Heart right ventricle (tissue), 16 donors: Measurements from ENCODE around the gene MIX23. TPM values are rescaled to one million over a fixed set of nuclear protein-coding genes. Genes with fewer than 3 reads are reported as not detected.

ENCODE experiments used
- ATAC-seq, 8 donors: fragments of 200-7000 bp; cut with Tn5 transposase; one replicate each; pipeline ENCODE4 v1.9.1; 2020; ENCODE audit warnings: mild to moderate bottlenecking in 8 of 8, moderate library complexity in 8 of 8, moderate number of reproducible peaks in 1 of 8
- DNase-seq, 2 donors: peaks; one replicate each; pipeline ENCODE4 v3.0.0-alpha.2; 2020
- H3K27ac ChIP-seq, 10 donors: fragments of 200-600 bp; sonication (generic) in 2 of 10; one replicate each; pipeline versions ENCODE4 v1.5.0 to v1.8.0; 2020 to 2022; ENCODE audit warnings: mild to moderate bottlenecking in 3 of 10
- H3K27me3 ChIP-seq, 7 donors: fragments of 200-600 bp; one replicate each; pipeline ENCODE4 v1.8.0; 2021 to 2022; ENCODE audit warnings: mild to moderate bottlenecking in 2 of 7
- H3K36me3 ChIP-seq, 9 donors: fragments of 200-600 bp; sonication (generic) in 1 of 9; one replicate each; pipeline versions ENCODE4 v1.5.0 to v1.8.0; 2020 to 2022; ENCODE audit warnings: mild to moderate bottlenecking in 2 of 9
- H3K4me1 ChIP-seq, 9 donors: fragments of 200-600 bp; sonication (generic) in 1 of 9; one replicate each; pipeline versions ENCODE4 v1.5.0 to v1.8.0; 2020 to 2022; ENCODE audit warnings: mild to moderate bottlenecking in 4 of 9
- H3K4me3 ChIP-seq, 10 donors: fragments of 200-600 bp; sonication (generic) in 2 of 10; one replicate each; pipeline versions ENCODE4 v1.5.0 to v1.8.0; 2020 to 2022; ENCODE audit warnings: mild to moderate bottlenecking in 7 of 10, moderate library complexity in 2 of 10
- H3K9me3 ChIP-seq, 11 donors: fragments of 200-600 bp in 10 of 11; sonication (generic) in 2 of 11; one replicate each; pipeline versions ENCODE4 v1.5.0 to v1.8.0; 2013 to 2022; ENCODE audit warnings: mild to moderate bottlenecking in 2 of 11, control low read depth in 1 of 11, moderate library complexity in 1 of 11
- WGBS, 2 donors: extraction: QIAGEN DNeasy Blood & Tissue Kit; methylation state at CpG; one replicate each; pipeline ENCODE4 v1.1.7; 2013; ENCODE audit warnings: inconsistent platforms in 1 of 2; 5-methylcytosine and 5-hydroxymethylcytosine counted together
- intact Hi-C, 10 donors: fragments of 100-400 bp; cut with DNase I; formaldehyde crosslinking; loops; one replicate each; pipeline versions ENCODE4 v1.11.1 to v1.14.2; 2022
- polyA plus RNA-seq, 2 donors: library from polyadenylated mRNA; stranded (reverse); fragments of 200-250 nt; gene quantifications; one replicate each; pipeline ENCODE4 v1.2.3, GENCODE V29; 2013
- total RNA-seq, 10 donors: library from RNA; stranded (reverse); fragmentation: NEBNext Ultra II Directional in 3 of 10; extraction: Animal tissue kit (Norgen Biotek cat#: 25700) in 3 of 10; gene quantifications; one replicate each; pipeline versions ENCODE4 v1.2.1 to v1.2.4, GENCODE V29; 2021 to 2023
- TF ChIP-seq, protein P1 (sequence below), 9 donors: fragments of 200-600 bp; sonication (generic) in 2 of 9; IDR thresholded peaks; one replicate each; pipeline versions ENCODE4 v1.5.0 to v1.8.0; 2021 to 2022; ENCODE audit warnings: antibody characterized with exemption in 9 of 9, mild to moderate bottlenecking in 5 of 9, moderate library complexity in 1 of 9
- donor health status: Arrhythmogenic right ventricular cardiomyopathy.
- donor health status: ischemic (EF 13 %, LVEDD 7.1; RV severe dilation, severe dysfunction).
- donor health status: healthy with polysubstance abuse.
- donor health status: DM: no; HTN: yes; CAD: no.
- donor health status: DM: no; HTN: no; CAD: no.
- donor health status: ischemic (EF 25% LVEDD 6.9; RV normal size, moderate dysfunction).
- donor health status: ischemic (EF 25% LVEDD 5.7; RV mildly dilated, moderate dysfunction).
- donor health status: healthy.
- donor health status: DM: yes; HTN: yes; CAD: no.
- donor health status: Ischemic cardiomyopathy.
- donor health status: ischemic (EF 35%, LVEDD 5.7; RV mildly dilated, moderate dysfunction).
- donor health status: nonischemic (EF 11% LVEDD 7.7; RV severe dilation, severe dysfunction).
- donor health status: DM: yes; HTN: yes; CAD: no.
- donor health status: PGD.
- donor health status: ischemic (EF 29% LVEDD 5.4; RV normal size, mild dysfunction).
- donor health status: nonischemic (EF 23%, LVEDD 6.1; RV moderate dilation, normal function).

MIX23 gene
- total and polyA plus RNA-seq, 12 donors, result 23.8 to 58.4 (median 30.1) TPM

DNA sequence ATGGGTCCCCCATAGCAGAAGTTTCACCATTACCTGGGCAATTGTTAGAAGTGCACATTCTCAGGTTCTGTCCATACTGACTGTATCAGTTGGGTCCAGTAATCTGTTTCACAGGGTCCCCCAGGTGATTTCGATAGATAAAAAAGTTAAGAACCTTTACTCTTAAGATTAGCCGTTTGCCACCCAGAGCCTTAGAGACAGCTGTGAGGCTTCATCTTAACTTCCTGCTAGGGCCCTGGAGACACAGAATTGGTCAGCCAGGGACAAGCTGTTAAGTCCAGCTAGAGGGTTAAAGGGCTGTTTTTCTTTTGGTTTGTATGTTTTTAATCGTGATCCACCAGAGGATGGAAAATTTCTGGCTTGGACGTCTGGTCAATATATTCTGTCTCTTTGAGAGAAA is 7.6 kb upstream of the MIX23 start:
- intact Hi-C loops, result loop anchor here in 8 of 10 donors (5.0 to 10.0 kb wide), 6 partner anchors 284 to 404 kb away; partner anchors contain the start of genes PARP14 (in 4 of the 8), HSPBAP1 (in 1 of the 8) and SLC49A4 (in 1 of the 8)
- H3K4me1 ChIP-seq, result peaks cover 0 to 55% (median 15%) of the 10 kb centered on the region in 9 donors
- peak in 7 of 8 donors; percentile 42 to 84 (median 61) for ATAC-seq

DNA sequence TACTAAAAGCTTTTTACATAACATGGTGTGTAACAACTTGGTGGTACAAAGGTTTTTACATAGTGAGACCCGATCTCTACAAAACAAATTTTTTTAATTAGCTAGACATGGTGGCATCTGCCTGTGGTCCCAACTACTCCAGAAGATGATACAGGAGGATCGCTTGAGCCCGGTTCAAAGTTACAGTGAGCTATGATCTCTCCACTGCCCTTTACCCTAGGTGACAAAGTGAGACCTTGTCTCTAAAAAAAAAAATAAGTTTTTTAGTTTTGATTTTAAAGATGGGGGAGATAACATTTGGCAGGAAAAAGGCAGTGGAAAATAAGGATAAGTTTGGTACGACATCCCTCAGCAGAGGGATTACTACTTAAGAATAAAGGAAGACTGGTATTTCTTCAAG is 6.9 kb upstream of the MIX23 start:
- Histone ChIP-seq H3K4me3 (no peak overlapping the region), H3K9me3 (no peaks in the 10 kb centered on the region), H3K27me3 (no peaks in the 10 kb centered on the region), H3K27ac (peak overlapping the region in 6 of 10 donors; percentile 32 to 64 (median 44)), H3K36me3 (peaks cover 0 to 26% (median 0%) of the 10 kb centered on the region in 9 donors), H3K4me1 (peaks cover 0 to 63% (median 17%) of the 10 kb centered on the region in 9 donors)
- WGBS, 2 donors, result 81 to 85% methylated on average over 4 of the region's 4 CpGs
- ATAC-seq (no peak), DNase-seq (no peak)
- TF ChIP-seq, protein P1, sequence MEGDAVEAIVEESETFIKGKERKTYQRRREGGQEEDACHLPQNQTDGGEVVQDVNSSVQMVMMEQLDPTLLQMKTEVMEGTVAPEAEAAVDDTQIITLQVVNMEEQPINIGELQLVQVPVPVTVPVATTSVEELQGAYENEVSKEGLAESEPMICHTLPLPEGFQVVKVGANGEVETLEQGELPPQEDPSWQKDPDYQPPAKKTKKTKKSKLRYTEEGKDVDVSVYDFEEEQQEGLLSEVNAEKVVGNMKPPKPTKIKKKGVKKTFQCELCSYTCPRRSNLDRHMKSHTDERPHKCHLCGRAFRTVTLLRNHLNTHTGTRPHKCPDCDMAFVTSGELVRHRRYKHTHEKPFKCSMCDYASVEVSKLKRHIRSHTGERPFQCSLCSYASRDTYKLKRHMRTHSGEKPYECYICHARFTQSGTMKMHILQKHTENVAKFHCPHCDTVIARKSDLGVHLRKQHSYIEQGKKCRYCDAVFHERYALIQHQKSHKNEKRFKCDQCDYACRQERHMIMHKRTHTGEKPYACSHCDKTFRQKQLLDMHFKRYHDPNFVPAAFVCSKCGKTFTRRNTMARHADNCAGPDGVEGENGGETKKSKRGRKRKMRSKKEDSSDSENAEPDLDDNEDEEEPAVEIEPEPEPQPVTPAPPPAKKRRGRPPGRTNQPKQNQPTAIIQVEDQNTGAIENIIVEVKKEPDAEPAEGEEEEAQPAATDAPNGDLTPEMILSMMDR (IDR thresholded peaks at IDR 0.05), result no peak
- intact Hi-C loops, result loop anchor here in 8 of 10 donors (5.0 to 10.0 kb wide), 6 partner anchors 285 to 405 kb away; partner anchors contain the start of genes PARP14 (in 4 of the 8), HSPBAP1 (in 1 of the 8) and SLC49A4 (in 1 of the 8)

More for the DNA sequence above, 7.6 kb upstream of the MIX23 start:
- Histone ChIP-seq H3K9me3 (no peaks in the 10 kb centered on the region), H3K27ac (peak overlapping the region in 7 of 10 donors; percentile 6 to 64 (median 42)), H3K27me3 (no peaks in the 10 kb centered on the region), H3K4me3 (no peak overlapping the region), H3K36me3 (peaks cover 0 to 23% (median 0%) of the 10 kb centered on the region in 9 donors)
- 48 to 52% methylated on average over 4 of the region's 4 CpGs for WGBS, 2 donors
- DNase-seq, result no peak
- TF ChIP-seq, protein P1 (IDR thresholded peaks at IDR 0.05), result no peak

DNA sequence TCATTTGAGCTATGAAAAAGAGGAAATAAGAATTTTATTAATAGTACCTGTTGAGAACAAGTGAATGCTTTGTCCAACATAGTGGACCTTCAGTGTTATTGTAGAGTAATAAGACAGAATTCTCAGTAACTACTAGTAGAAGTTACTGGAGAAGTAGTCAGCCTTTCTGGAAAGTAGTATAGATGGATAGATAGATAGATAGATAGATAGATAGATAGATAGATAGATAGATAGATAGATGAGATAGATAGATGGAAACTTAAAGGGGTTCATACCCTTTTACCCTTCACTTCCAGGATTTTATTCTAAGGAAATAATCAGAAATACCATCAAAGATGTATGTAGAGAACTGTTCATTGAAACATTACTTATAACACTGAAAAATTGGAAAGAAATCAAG is 6.2 kb upstream of the MIX23 start:
- Histone ChIP-seq H3K4me1 (peaks cover 0 to 68% (median 21%) of the 10 kb centered on the region in 9 donors), H3K27ac (no peak overlapping the region), H3K36me3 (peaks cover 0 to 26% (median 0%) of the 10 kb centered on the region in 9 donors), H3K4me3 (no peak overlapping the region), H3K9me3 (no peaks in the 10 kb centered on the region), H3K27me3 (no peaks in the 10 kb centered on the region)
- ATAC-seq (no peak), DNase-seq (no peak)
- TF ChIP-seq, protein P1 (IDR thresholded peaks at IDR 0.05), result no peak
- intact Hi-C loops, result no loop called here

DNA sequence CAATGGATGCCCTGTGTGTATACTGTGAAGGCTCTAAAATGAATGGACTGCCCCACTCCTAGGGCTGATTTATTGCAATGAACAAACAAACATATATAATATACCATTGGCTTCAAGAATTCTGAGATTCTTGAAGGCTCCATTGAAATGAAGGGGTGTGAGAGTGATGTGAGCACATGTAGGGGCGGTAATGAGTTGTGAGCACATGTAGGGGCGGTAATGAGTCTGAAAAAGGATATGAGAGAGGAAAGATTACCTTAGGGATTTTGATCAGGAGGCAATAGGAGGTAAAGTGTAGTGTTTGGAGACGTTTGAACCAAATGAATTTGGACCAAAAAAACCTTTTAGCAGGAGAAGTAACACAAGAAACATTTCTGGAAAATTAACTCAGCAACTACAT is 4.7 kb upstream of the MIX23 start:
- TF ChIP-seq, protein P1 (IDR thresholded peaks at IDR 0.05), result no peak
- intact Hi-C loops, result no loop called here
- H3K27me3 ChIP-seq, result no peaks in the 10 kb centered on the region
- H3K4me1 ChIP-seq, result peaks cover 0 to 61% (median 23%) of the 10 kb centered on the region in 9 donors
- 81 to 86% methylated on average over 3 of the region's 3 CpGs for WGBS, 2 donors
- H3K9me3 ChIP-seq, result no peaks in the 10 kb centered on the region
- H3K36me3 ChIP-seq, result peaks cover 0 to 26% (median 0%) of the 10 kb centered on the region in 9 donors
- ATAC-seq, result no peak
- H3K27ac ChIP-seq, result no peak overlapping the region
- DNase-seq, result no peak
- H3K4me3 ChIP-seq, result no peak overlapping the region
